IMR-90 (cell line): ENCODE measurements around the gene METTL8. TPM values are rescaled to one million over a fixed set of nuclear protein-coding genes. Genes with fewer than 3 reads are reported as not detected.

ENCODE experiments used
- ATAC-seq: fragments of 200-7000 bp; cut with Tn5 transposase; 2 replicates; pipeline ENCODE4 v1.9.1; 2020; ENCODE audit warnings: low read depth, mild to moderate bottlenecking, moderate library complexity
- BruUV-seq: library from RNA; stranded (reverse); fragments of 400-500 nt; replicated peaks from 2 replicates; lab custom pipeline; 2021; lab: Mats Ljungman, UMichigan
- CTCF ChIA-PET: fragments of 300-600 bp; formaldehyde crosslinking; extraction: SDS; loops from one replicate; lab custom pipeline; 2021; ENCODE audit warnings: antibody characterized with exemption; lab: Yijun Ruan, JAX
- POLR2A ChIA-PET: fragments of 300-600 bp; sonication (Branson Sonifier 250); formaldehyde crosslinking; loops from one replicate; lab custom pipeline; 2022; ENCODE audit warnings: antibody characterized with exemption; ENCODE audit not compliant: unreplicated experiment; lab: Charles Lee
- DNase-seq: peaks from one replicate; pipeline ENCODE4 v3.0.0; 2013
- H2AFZ ChIP-seq: replicated peaks from 2 replicates; pipeline ENCODE3; 2013; ENCODE audit warnings: low read length, mild to moderate bottlenecking; ENCODE audit not compliant: poor library complexity
- H2AK5ac ChIP-seq: 2 replicates; pipeline ENCODE4 v1.6.1; 2013; ENCODE audit warnings: low read depth, low read length, inconsistent platforms
- H2AK9ac ChIP-seq: replicated peaks from 2 replicates; pipeline ENCODE3; 2013; ENCODE audit warnings: mild to moderate bottlenecking, low read depth, low read length, moderate library complexity; ENCODE audit not compliant: poor library complexity
- H2BK120ac ChIP-seq: 2 replicates; pipeline ENCODE4 v1.6.1; 2013; ENCODE audit warnings: low read depth, low read length, inconsistent platforms
- H2BK15ac ChIP-seq: 3 replicates; pipeline ENCODE4 v1.6.1; 2013; ENCODE audit warnings: low read depth, low read length, inconsistent platforms
- H2BK20ac ChIP-seq: 2 replicates; pipeline ENCODE4 v1.6.1; 2013; ENCODE audit warnings: low read depth, mild to moderate bottlenecking, inconsistent platforms, low read length, moderate library complexity
- H2BK5ac ChIP-seq: 2 replicates; pipeline ENCODE4 v1.6.1; 2013; ENCODE audit warnings: mild to moderate bottlenecking, low read depth, low read length, inconsistent platforms; ENCODE audit not compliant: poor library complexity, severe bottlenecking
- H3K14ac ChIP-seq: replicated peaks from 2 replicates; pipeline ENCODE4 v1.6.1; 2013; ENCODE audit warnings: low read depth, low read length, inconsistent platforms
- H3K18ac ChIP-seq: 2 replicates; pipeline ENCODE4 v1.6.1; 2013; ENCODE audit warnings: low read depth, low read length, control low read depth
- H3K23ac ChIP-seq: 2 replicates; pipeline ENCODE4 v1.6.1; 2013; ENCODE audit warnings: low read depth, low read length, inconsistent platforms
- H3K27ac ChIP-seq: 2 replicates; pipeline ENCODE4 v1.5.1; 2013; ENCODE audit warnings: mild to moderate bottlenecking, control low read depth, low read length; ENCODE audit not compliant: insufficient read depth
- H3K27me3 ChIP-seq: 2 replicates; pipeline ENCODE4 v1.6.1; 2013; ENCODE audit warnings: low read length; ENCODE audit not compliant: control insufficient read depth, insufficient read depth
- H3K36me3 ChIP-seq: 2 replicates; pipeline ENCODE4 v1.6.1; 2013; ENCODE audit warnings: low read length, mixed read lengths; ENCODE audit not compliant: control insufficient read depth, insufficient read depth
- H3K4ac ChIP-seq: 2 replicates; pipeline ENCODE4 v1.6.1; 2013; ENCODE audit warnings: low read depth, low read length, inconsistent platforms
- H3K4me1 ChIP-seq: 2 replicates; pipeline ENCODE4 v1.6.1; 2013; ENCODE audit warnings: low read length, mixed read lengths; ENCODE audit not compliant: control insufficient read depth, insufficient read depth
- H3K4me2 ChIP-seq: 2 replicates; pipeline ENCODE4 v1.6.1; 2013; ENCODE audit warnings: low read depth, mild to moderate bottlenecking, control low read depth, low read length, moderate library complexity
- H3K4me3 ChIP-seq: 2 replicates; pipeline ENCODE4 v1.5.1; 2013; ENCODE audit warnings: low read depth, mild to moderate bottlenecking, control low read depth, low read length, moderate library complexity; ENCODE audit not compliant: insufficient read depth
- H3K56ac ChIP-seq: 2 replicates; pipeline ENCODE4 v1.6.1; 2013; ENCODE audit warnings: low read length, inconsistent platforms; ENCODE audit not compliant: insufficient read depth; ENCODE audit errors: extremely low read depth
- H3K79me1 ChIP-seq, 2 experiments: 2 replicates each; pipeline ENCODE4 v1.6.1; 2013; ENCODE audit warnings: low read length in 2 of 2, inconsistent platforms in 1 of 2, low read depth in 1 of 2
- H3K9ac ChIP-seq: 2 replicates; pipeline ENCODE4 v1.6.1; 2013; ENCODE audit warnings: low read depth, low read length, control low read depth
- H3K9me1 ChIP-seq: 2 replicates; pipeline ENCODE4 v1.6.1; 2013; ENCODE audit warnings: low read length, inconsistent platforms; ENCODE audit not compliant: insufficient read depth
- H3K9me3 ChIP-seq: 2 replicates; pipeline ENCODE4 v1.6.1; 2013; ENCODE audit warnings: low read length; ENCODE audit not compliant: control insufficient read depth, insufficient read depth
- H4K20me1 ChIP-seq: 2 replicates; pipeline ENCODE4 v1.6.1; 2013; ENCODE audit warnings: low read length, inconsistent platforms; ENCODE audit not compliant: insufficient read depth
- H4K5ac ChIP-seq: 2 replicates; pipeline ENCODE4 v1.6.1; 2013; ENCODE audit warnings: mild to moderate bottlenecking, low read depth, low read length, control low read depth
- H4K8ac ChIP-seq, 2 experiments: 2 replicates each; pipeline ENCODE4 v1.6.1; 2013; ENCODE audit warnings: low read depth in 2 of 2, low read length in 2 of 2, control low read depth in 1 of 2, inconsistent platforms in 1 of 2
- H4K91ac ChIP-seq: 2 replicates; pipeline ENCODE4 v1.6.1; 2013; ENCODE audit warnings: low read depth, low read length, inconsistent platforms; ENCODE audit not compliant: insufficient read depth
- CHD1 ChIP-seq: IDR thresholded peaks from 2 replicates; pipeline ENCODE4 v1.6.1; 2012; ENCODE audit warnings: low read depth, low read length, improper control_type of control experiment
- CTCF ChIP-seq: conservative IDR thresholded peaks from 2 replicates; pipeline ENCODE4 v1.5.1; 2012; ENCODE audit warnings: mild to moderate bottlenecking, low read depth, low read length, improper control_type of control experiment
- FOS ChIP-seq: fragments of 150-350 bp; IDR thresholded peaks from 2 replicates; pipeline ENCODE4 v1.6.1; 2016; ENCODE audit warnings: low read depth, low read length
- MAFK ChIP-seq: IDR thresholded peaks from 2 replicates; pipeline ENCODE4 v1.6.1; 2012; ENCODE audit warnings: low read depth, low read length, improper control_type of control experiment
- MAZ ChIP-seq: IDR thresholded peaks from 2 replicates; pipeline ENCODE4 v1.6.1; 2012; ENCODE audit warnings: low read depth, mild to moderate bottlenecking, low read length, improper control_type of control experiment, moderate library complexity, borderline replicate concordance
- NFE2L2 ChIP-seq: fragments of 150-350 bp; IDR thresholded peaks from 2 replicates; pipeline ENCODE4 v1.6.1; 2016; ENCODE audit warnings: low read depth, mild to moderate bottlenecking, low read length
- POLR2A ChIP-seq: IDR thresholded peaks from 2 replicates; pipeline ENCODE4 v1.6.1; 2012; ENCODE audit warnings: mild to moderate bottlenecking, low read depth, low read length
- RAD21 ChIP-seq: IDR thresholded peaks from 2 replicates; pipeline ENCODE4 v1.6.1; 2012; ENCODE audit warnings: low read length, improper control_type of control experiment
- RCOR1 ChIP-seq: IDR thresholded peaks from 2 replicates; pipeline ENCODE4 v1.6.1; 2012; ENCODE audit warnings: mild to moderate bottlenecking, low read length, improper control_type of control experiment; ENCODE audit not compliant: insufficient replicate concordance
- RFX5 ChIP-seq: IDR thresholded peaks from 2 replicates; pipeline ENCODE4 v1.8.0; 2012; ENCODE audit warnings: low read depth, mild to moderate bottlenecking, low read length, moderate library complexity
- USF2 ChIP-seq: fragments of 150-350 bp; IDR thresholded peaks from 2 replicates; pipeline ENCODE4 v1.6.1; 2017; ENCODE audit warnings: mild to moderate bottlenecking, antibody characterized with exemption, low read length, low read depth
- WGBS, 2 experiments: methylation state at CpG; one replicate each; pipeline versions ENCODE4 v1.1.5 to v1.1.7; 2013; ENCODE audit warnings: missing lambda C conversion rate in 2 of 2; ENCODE audit not compliant: insufficient read length in 1 of 2; ENCODE audit errors: extremely low coverage in 2 of 2; 5-methylcytosine and 5-hydroxymethylcytosine counted together
- dilution Hi-C: fragments of 300-500 bp; cut with HindIII; formaldehyde crosslinking; loops from one replicate; pipeline ENCODE4 v1.14.3; 2018; ENCODE audit warnings: low sequenced_read_pairs; ENCODE audit not compliant: unreplicated experiment
- in situ Hi-C: fragments of 300-500 bp; cut with MboI; formaldehyde crosslinking; loops from 3 replicates; pipeline ENCODE4 v1.14.3; 2019; ENCODE audit warnings: low sequenced_read_pairs, inconsistent platforms, mixed read lengths
- intact Hi-C: fragments of 100-400 bp; cut with micrococcal nuclease; formaldehyde crosslinking; loops from 2 replicates; pipeline ENCODE4 v1.10.0; 2022
- polyA plus RNA-seq, 3 experiments: library from polyadenylated mRNA; depleted of rRNA; stranded (reverse); fragments of >200 nt; gene quantifications; 2 replicates each; pipeline ENCODE4 v1.2.3, GENCODE V29; 2012; ENCODE audit warnings: low replicate concordance in 1 of 3
- total RNA-seq: library from RNA; depleted of rRNA; stranded (reverse); fragments of >200 nt; gene quantifications from 2 replicates; pipeline ENCODE4 v1.2.3, GENCODE V29; 2012
- TF ChIP-seq, protein P1 (sequence below): fragments of 150-350 bp; IDR thresholded peaks from 2 replicates; pipeline ENCODE4 v1.6.1; 2016; ENCODE audit warnings: low read depth, mild to moderate bottlenecking, low read length, moderate library complexity, borderline replicate concordance

METTL8 gene
- total and polyA plus RNA-seq, 2 of the 4 experiments (the other 2 are of a cell fraction) = 6.9 to 10.6 TPM

- H3K9ac ChIP-seq = no peak overlapping the region
- no peak overlapping the region for H3K4me3 ChIP-seq
- H3K4ac ChIP-seq = no peak overlapping the region
- ChIA-PET CTCF (interaction anchor here (0.6 kb wide), 1 partner anchor 11 kb away, joined by 5 read pairs; no protein-coding TSS in a partner anchor), POLR2A (no interaction called here)
- H4K8ac ChIP-seq = no peak overlapping the region
- no peaks in the 10 kb centered on the region for H3K9me3 ChIP-seq
- no peak overlapping the region for H2BK120ac ChIP-seq
- H3K4me2 ChIP-seq = no peak overlapping the region
- H3K9me1 ChIP-seq = peaks cover 5% of the 10 kb centered on the region
- dilution Hi-C loops = no loop called here
- H4K20me1 ChIP-seq = no peaks in the 10 kb centered on the region
- H4K91ac ChIP-seq = no peak overlapping the region
- no peak overlapping the region for H3K27ac ChIP-seq
- H3K18ac ChIP-seq = no peak overlapping the region
- TF ChIP-seq MAZ (no peak), FOS (no peak), POLR2A (no peak), RAD21 (no peak), USF2 (no peak), NFE2L2 (no peak), RCOR1 (no peak), MAFK (no peak), CHD1 (no peak), RFX5 (no peak), CTCF (no peak)
- TF ChIP-seq, protein P1, sequence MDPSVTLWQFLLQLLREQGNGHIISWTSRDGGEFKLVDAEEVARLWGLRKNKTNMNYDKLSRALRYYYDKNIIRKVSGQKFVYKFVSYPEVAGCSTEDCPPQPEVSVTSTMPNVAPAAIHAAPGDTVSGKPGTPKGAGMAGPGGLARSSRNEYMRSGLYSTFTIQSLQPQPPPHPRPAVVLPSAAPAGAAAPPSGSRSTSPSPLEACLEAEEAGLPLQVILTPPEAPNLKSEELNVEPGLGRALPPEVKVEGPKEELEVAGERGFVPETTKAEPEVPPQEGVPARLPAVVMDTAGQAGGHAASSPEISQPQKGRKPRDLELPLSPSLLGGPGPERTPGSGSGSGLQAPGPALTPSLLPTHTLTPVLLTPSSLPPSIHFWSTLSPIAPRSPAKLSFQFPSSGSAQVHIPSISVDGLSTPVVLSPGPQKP = no peak
- H2BK5ac ChIP-seq = no peak overlapping the region
- H3K23ac ChIP-seq = no peak overlapping the region
- in situ Hi-C loops = no loop called here
- H2AK9ac ChIP-seq = no peak overlapping the region
- no peak overlapping the region for H2BK20ac ChIP-seq
- no CpG with 5 or more reads among the region's 4 CpGs for WGBS, 2 experiments
- no peak overlapping the region for H3K56ac ChIP-seq
- H3K79me1 ChIP-seq = peaks cover 18 to 32% of the 10 kb centered on the region in 2 experiments; a peak in 2 of 4 replicates
- no peak overlapping the region for H2BK15ac ChIP-seq
- H4K5ac ChIP-seq = no peak overlapping the region
- H2AFZ ChIP-seq = no peak overlapping the region
- H2AK5ac ChIP-seq = no peak overlapping the region
- no peak overlapping the region for H3K14ac ChIP-seq
- DNase-seq (no peak), ATAC-seq (no peak)
- no TSS peak for BruUV-seq
- peaks cover 13% of the 10 kb centered on the region for H3K4me1 ChIP-seq
- intact Hi-C loops = no loop called here
- no peaks in the 10 kb centered on the region for H3K36me3 ChIP-seq
- H3K27me3 ChIP-seq = no peaks in the 10 kb centered on the region
Observed at GRCh38 chr2:171407030-171407675, 26.6 kb downstream of the METTL8 start.
